ENCODE measurements around the gene PCDHGA4. TPM values are rescaled to one million over a fixed set of nuclear protein-coding genes. Genes with fewer than 3 reads are reported as not detected.
"Not testable (repeated sequence)": the region's sequence is repeated elsewhere in the genome, so short reads cannot be mapped to it uniquely, and the experiment has no call there.

The PCDHGA4 gene
- total and polyA plus RNA-seq, 2 experiments from 2014 or later, result 0.17 to 0.24 TPM

- not testable (repeated sequence) for H4K20me1 ChIP-seq (ENCODE audit: insufficient read depth, poor library complexity, severe bottlenecking); H3K36me3 ChIP-seq (replicated peaks; ENCODE audit: insufficient read depth, low read depth); H3K79me2 ChIP-seq; H3K4me1 ChIP-seq (ENCODE audit: insufficient read depth); H2AFZ ChIP-seq; H3K27me3 ChIP-seq; H3K9me2 ChIP-seq (replicated peaks; ENCODE audit: insufficient read depth); H3K4me3 ChIP-seq
- TF ChIP-seq, protein P1, sequence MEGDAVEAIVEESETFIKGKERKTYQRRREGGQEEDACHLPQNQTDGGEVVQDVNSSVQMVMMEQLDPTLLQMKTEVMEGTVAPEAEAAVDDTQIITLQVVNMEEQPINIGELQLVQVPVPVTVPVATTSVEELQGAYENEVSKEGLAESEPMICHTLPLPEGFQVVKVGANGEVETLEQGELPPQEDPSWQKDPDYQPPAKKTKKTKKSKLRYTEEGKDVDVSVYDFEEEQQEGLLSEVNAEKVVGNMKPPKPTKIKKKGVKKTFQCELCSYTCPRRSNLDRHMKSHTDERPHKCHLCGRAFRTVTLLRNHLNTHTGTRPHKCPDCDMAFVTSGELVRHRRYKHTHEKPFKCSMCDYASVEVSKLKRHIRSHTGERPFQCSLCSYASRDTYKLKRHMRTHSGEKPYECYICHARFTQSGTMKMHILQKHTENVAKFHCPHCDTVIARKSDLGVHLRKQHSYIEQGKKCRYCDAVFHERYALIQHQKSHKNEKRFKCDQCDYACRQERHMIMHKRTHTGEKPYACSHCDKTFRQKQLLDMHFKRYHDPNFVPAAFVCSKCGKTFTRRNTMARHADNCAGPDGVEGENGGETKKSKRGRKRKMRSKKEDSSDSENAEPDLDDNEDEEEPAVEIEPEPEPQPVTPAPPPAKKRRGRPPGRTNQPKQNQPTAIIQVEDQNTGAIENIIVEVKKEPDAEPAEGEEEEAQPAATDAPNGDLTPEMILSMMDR (IDR thresholded peaks at IDR 0.05; ENCODE audit: poor library complexity), result peak; percentile 62
- peaks cover 28% of the 10 kb centered on the region for H3K9me3 ChIP-seq (ENCODE audit: low read depth)
- H3K4me2 ChIP-seq, result peak within 1 kb of the TSS; percentile 69
- H3K27ac ChIP-seq, result peak within 1 kb of the TSS; percentile 82
- DNase-seq (ENCODE audit: low spot score), result peak; percentile 63
- 29% methylated on average over 22 of the region's 40 CpGs for WGBS (ENCODE audit: low lambda C conversion rate, missing lambda C conversion rate)
Observed at GRCh38 chr5:141387557-141388311, 32.9 kb downstream of the PCDHGA4 start, which contains the start of gene PCDHGB4. TSS of gene PCDHGB4 (plus strand) at chr5:141387698. CDS start at chr5:141387885, 187 bp downstream.

DNA sequence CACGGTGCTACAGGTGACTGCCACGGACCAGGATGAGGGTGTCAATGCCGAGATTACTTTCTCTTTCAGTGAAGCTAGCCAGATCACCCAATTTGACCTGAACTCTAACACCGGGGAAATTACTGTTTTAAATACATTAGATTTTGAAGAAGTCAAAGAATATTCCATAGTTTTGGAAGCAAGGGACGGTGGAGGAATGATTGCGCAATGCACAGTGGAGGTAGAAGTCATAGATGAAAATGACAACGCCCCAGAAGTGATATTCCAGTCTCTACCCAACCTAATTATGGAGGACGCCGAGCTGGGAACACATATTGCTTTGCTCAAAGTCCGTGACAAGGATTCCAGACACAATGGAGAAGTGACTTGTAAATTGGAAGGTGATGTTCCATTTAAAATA lies 33.8 kb downstream of the PCDHGA4 start:
- H3K9me2 ChIP-seq (replicated peaks; ENCODE audit: insufficient read depth), result no peaks in the 10 kb centered on the region
- no peak overlapping the region for H3K4me2 ChIP-seq
- no peaks in the 10 kb centered on the region for H3K36me3 ChIP-seq (replicated peaks; ENCODE audit: insufficient read depth, low read depth)
- no peaks in the 10 kb centered on the region for H3K79me2 ChIP-seq
- no peak for DNase-seq (ENCODE audit: low spot score)
- H3K27ac ChIP-seq, result no peak overlapping the region
- H3K4me1 ChIP-seq (ENCODE audit: insufficient read depth), result no peaks in the 10 kb centered on the region
- H4K20me1 ChIP-seq (ENCODE audit: insufficient read depth, poor library complexity, severe bottlenecking), result no peaks in the 10 kb centered on the region
- no peak overlapping the region for H2AFZ ChIP-seq
- 94% methylated on average over 10 of the region's 10 CpGs for WGBS (ENCODE audit: low lambda C conversion rate, missing lambda C conversion rate)
- H3K4me3 ChIP-seq, result no peak overlapping the region
- peaks cover 37% of the 10 kb centered on the region for H3K9me3 ChIP-seq (ENCODE audit: low read depth)
- TF ChIP-seq EZH2 (IDR thresholded peaks at IDR 0.05; ENCODE audit: borderline replicate concordance), result no peak
- no peak for TF ChIP-seq EZH2phosphoT487 (IDR thresholded peaks at IDR 0.05; ENCODE audit: low read depth, severe bottlenecking, unreplicated experiment)
- TF ChIP-seq, protein P1 (IDR thresholded peaks at IDR 0.05; ENCODE audit: poor library complexity), result no peak
- no peaks in the 10 kb centered on the region for H3K27me3 ChIP-seq

DNA sequence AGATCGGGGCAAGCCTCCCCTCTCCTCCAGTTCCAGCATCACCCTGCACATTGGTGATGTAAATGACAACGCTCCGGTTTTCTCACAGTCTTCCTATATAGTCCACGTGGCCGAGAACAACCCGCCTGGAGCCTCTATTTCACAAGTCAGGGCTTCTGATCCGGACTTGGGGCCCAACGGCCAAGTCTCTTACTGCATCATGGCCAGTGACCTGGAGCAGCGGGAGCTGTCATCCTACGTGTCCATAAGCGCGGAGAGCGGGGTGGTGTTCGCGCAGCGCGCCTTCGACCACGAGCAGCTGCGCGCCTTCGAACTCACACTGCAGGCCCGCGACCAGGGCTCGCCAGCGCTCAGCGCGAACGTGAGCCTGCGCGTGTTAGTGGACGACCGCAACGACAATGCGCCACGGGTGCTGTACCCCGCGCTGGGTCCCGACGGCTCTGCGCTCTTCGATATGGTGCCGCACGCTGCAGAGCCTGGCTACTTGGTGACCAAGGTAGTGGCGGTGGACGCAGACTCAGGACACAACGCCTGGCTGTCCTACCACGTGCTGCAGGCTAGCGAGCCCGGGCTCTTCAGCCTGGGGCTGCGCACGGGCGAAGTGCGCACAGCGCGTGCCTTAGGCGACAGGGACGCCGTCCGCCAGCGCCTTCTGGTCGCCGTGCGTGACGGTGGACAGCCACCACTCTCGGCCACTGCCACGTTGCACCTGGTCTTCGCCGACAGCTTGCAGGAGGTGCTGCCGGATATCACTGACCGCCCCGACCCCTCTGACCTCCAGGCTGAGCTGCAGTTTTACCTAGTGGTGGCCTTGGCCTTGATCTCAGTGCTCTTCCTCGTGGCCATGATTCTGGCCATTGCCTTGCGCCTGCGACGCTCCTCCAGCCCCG lies 34.6 kb downstream of the PCDHGA4 start:
- Histone ChIP-seq H3K4me3 (no peak overlapping the region), H3K36me3 (replicated peaks; ENCODE audit: insufficient read depth, low read depth) (no peaks in the 10 kb centered on the region), H3K4me2 (no peak overlapping the region), H2AFZ (no peak overlapping the region), H3K79me2 (no peaks in the 10 kb centered on the region), H4K20me1 (ENCODE audit: insufficient read depth, poor library complexity, severe bottlenecking) (no peaks in the 10 kb centered on the region), H3K4me1 (ENCODE audit: insufficient read depth) (no peaks in the 10 kb centered on the region), H3K27ac (no peak overlapping the region), H3K9me2 (replicated peaks; ENCODE audit: insufficient read depth) (no peaks in the 10 kb centered on the region), H3K9me3 (ENCODE audit: low read depth) (peaks cover 43% of the 10 kb centered on the region), H3K27me3 (no peaks in the 10 kb centered on the region)
- 98% methylated on average over 73 of the region's 77 CpGs for WGBS (ENCODE audit: low lambda C conversion rate, missing lambda C conversion rate)
- DNase-seq (ENCODE audit: low spot score), result no peak
- TF ChIP-seq EZH2phosphoT487 (IDR thresholded peaks at IDR 0.05; ENCODE audit: low read depth, severe bottlenecking, unreplicated experiment), result no peak
- TF ChIP-seq EZH2 (IDR thresholded peaks at IDR 0.05; ENCODE audit: borderline replicate concordance), result no peak
- TF ChIP-seq, protein P1 (IDR thresholded peaks at IDR 0.05; ENCODE audit: poor library complexity), result no peak

Measured in hepatocyte (in vitro differentiated cells).